ENCODE measurements around the gene KRTAP4-7.
"Not testable (repeated sequence)": the region's sequence is repeated elsewhere in the genome, so short reads cannot be mapped to it uniquely, and the experiment has no call there.

Gene KRTAP4-7

DNA sequence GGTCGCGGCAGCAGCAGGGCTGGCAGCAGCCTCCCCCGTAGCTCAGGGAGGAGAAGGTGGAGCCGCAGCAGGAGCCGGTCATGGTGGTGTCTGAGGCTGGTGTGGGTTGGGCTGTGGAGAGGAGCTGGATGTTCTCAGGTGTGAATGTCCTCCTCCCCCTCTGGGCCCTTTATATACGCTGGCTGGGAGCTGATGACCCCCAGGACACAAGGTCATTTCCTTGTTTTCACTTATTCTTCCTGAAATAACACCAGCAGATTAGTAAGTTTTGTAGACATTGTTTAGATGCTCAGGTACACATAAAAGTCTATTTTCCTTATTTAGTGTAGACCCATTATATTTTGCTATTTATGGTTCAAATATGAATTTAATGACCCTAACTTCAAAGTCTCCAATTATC lies 28.8 kb upstream of the KRTAP4-7 start, which contains the start of gene KRTAP2-2:
KRTAP2-2 (minus strand) TSS at position 101 of the 400 bp plus-strand sequence; CDS start at position 82, 19 bp downstream.
- not testable (repeated sequence) for H3K9ac ChIP-seq (ENCODE audit: low read length); H3K27ac ChIP-seq (ENCODE audit: low read depth, low read length); H3K4me1 ChIP-seq (ENCODE audit: insufficient read depth, low read length); H3K9me3 ChIP-seq (ENCODE audit: low read length); H3K27me3 ChIP-seq (ENCODE audit: control insufficient read depth in 1 of 2, insufficient read depth in 2 of 2, low read length in 2 of 2); H3K4me3 ChIP-seq (ENCODE audit: low read depth in 1 of 2, low read length in 2 of 2); H3K36me3 ChIP-seq (ENCODE audit: insufficient read depth, low read length)

- Histone ChIP-seq H3K27me3 (ENCODE audit: control insufficient read depth in 1 of 2, insufficient read depth in 2 of 2, low read length in 2 of 2) (no peaks in the 10 kb centered on the region), H3K4me1 (ENCODE audit: insufficient read depth, low read length) (no peaks in the 10 kb centered on the region), H3K9me3 (ENCODE audit: low read length) (no peaks in the 10 kb centered on the region), H3K36me3 (ENCODE audit: insufficient read depth, low read length) (no peaks in the 10 kb centered on the region), H3K4me3 (ENCODE audit: low read depth in 1 of 2, low read length in 2 of 2) (no peak overlapping the region), H3K27ac (ENCODE audit: low read depth, low read length) (no peak overlapping the region), H3K9ac (ENCODE audit: low read length) (no peak overlapping the region)
These were observed 26.4 kb upstream of the KRTAP4-7 start for GRCh38 chr17:41057547-41057946.

GRCh38 chr17:41058741-41059140 lies 25.2 kb upstream of the KRTAP4-7 start:
- H3K27ac ChIP-seq (ENCODE audit: low read depth, low read length) = no peak overlapping the region
- H3K4me1 ChIP-seq (ENCODE audit: insufficient read depth, low read length) = no peaks in the 10 kb centered on the region
- no peaks in the 10 kb centered on the region for H3K27me3 ChIP-seq (ENCODE audit: control insufficient read depth in 1 of 2, insufficient read depth in 2 of 2, low read length in 2 of 2)
- no peaks in the 10 kb centered on the region for H3K36me3 ChIP-seq (ENCODE audit: insufficient read depth, low read length)
- H3K4me3 ChIP-seq (ENCODE audit: low read depth in 1 of 2, low read length in 2 of 2) = no peak overlapping the region
- no peak overlapping the region for H3K9ac ChIP-seq (ENCODE audit: low read length)
- no peaks in the 10 kb centered on the region for H3K9me3 ChIP-seq (ENCODE audit: low read length)

DNA sequence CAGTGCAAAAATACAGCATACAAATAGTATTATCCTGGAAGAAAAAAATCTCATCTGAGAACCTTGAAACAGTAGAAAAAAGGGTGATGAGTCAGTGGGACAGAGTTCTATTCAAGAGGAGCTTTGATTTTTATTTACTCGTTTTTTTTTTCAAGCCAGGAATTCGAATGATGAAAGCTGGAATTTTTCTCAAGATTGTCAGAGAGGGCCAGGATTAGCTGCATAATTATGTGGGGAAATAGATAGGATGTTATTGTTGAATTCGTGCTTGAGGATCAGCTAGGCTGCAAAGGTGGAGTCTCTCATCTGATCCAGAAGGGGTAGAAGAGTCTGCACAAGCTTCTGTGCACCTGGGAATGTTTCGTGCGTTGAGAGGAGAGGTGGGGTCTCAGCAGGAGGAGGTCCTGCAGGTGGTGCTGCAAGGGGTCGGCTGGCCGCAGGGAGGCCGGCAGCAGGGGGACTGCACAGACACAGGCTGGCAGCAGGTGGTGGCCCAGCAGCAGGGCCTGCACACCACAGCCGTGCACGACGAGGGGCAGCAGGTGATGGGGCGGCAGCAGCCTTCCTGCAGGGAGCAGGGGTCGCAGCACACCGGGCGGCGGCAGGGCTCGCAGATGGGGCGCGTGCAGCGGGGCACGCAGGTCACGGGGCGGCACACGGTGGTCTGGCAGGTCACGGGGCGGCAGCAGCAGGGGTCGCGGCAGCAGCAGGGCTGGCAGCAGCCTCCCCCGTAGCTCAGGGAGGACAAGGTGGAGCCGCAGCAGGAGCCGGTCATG lies 24.5 kb upstream of the KRTAP4-7 start:
- H3K9ac ChIP-seq (ENCODE audit: low read length); H3K27ac ChIP-seq (ENCODE audit: low read depth, low read length): not testable (repeated sequence)

DNA sequence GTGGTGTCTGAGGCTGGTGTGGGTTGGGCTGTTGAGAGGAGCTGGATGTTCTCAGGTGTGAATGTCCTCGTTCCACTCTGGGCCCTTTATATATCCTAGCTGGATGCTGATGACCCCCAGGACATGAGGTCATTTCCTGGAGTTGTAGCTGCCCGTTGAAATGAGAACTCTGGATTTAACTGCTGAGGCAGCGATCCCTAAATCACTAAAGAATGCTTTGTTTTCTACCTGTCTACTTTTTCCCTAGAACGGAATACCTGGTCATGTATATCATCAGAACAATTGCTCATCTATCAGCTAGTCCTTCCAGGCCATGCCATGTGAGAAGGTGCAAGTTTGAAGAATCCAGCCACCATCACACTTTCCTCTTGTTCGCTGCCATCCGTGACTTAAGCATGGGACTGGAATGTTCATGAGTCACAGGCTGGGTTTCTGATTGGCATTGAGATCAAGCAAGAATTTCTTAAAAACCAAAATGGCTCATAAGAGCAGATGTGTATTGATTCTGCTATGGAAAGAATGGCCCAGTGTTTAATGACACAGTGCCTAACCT lies 23.8 kb upstream of the KRTAP4-7 start, which contains the start of gene KRTAP2-3:
KRTAP2-3 (minus strand) TSS at position 63 of the 553 bp plus-strand sequence. CDS start 64 bp downstream, outside the sequence.
- Histone ChIP-seq H3K27ac (ENCODE audit: low read depth, low read length) (no peak within 1 kb of the TSS), H3K4me3 (ENCODE audit: low read depth in 1 of 2, low read length in 2 of 2) (no peak within 1 kb of the TSS), H3K36me3 (ENCODE audit: insufficient read depth, low read length) (no peaks in the 10 kb centered on the region), H3K4me1 (ENCODE audit: insufficient read depth, low read length) (no peaks in the 10 kb centered on the region), H3K9me3 (ENCODE audit: low read length) (no peaks in the 10 kb centered on the region), H3K27me3 (ENCODE audit: control insufficient read depth in 1 of 2, insufficient read depth in 2 of 2, low read length in 2 of 2) (no peaks in the 10 kb centered on the region), H3K9ac (ENCODE audit: low read length) (no peak within 1 kb of the TSS)

More for the DNA sequence above, 24.5 kb upstream of the KRTAP4-7 start:
- not testable (repeated sequence) for H3K4me1 ChIP-seq (ENCODE audit: insufficient read depth, low read length); H3K9me3 ChIP-seq (ENCODE audit: low read length); H3K36me3 ChIP-seq (ENCODE audit: insufficient read depth, low read length); H3K27me3 ChIP-seq (ENCODE audit: control insufficient read depth in 1 of 2, insufficient read depth in 2 of 2, low read length in 2 of 2); H3K4me3 ChIP-seq (ENCODE audit: low read depth in 1 of 2, low read length in 2 of 2)

DNA sequence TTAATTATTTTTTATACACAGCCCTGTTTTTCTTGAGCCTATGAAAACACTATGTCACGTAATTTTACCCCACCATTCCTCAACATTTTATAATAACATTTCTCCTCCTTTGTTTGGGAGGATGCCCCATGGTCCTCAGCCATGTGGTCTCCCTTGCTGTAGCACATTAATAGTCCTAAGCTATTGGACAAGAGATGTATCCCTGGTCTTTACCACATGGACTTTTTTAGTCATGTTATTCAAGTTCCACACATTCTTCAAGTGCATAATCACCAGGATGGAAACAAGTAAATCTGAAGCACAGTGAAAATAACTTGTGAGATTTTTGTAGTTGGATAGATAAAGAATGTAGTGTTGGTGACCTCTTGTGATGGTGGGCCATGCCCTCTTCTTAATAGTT lies 22.0 kb upstream of the KRTAP4-7 start:
- Histone ChIP-seq H3K27ac (ENCODE audit: low read depth, low read length) (no peak overlapping the region), H3K36me3 (ENCODE audit: insufficient read depth, low read length) (no peaks in the 10 kb centered on the region), H3K4me1 (ENCODE audit: insufficient read depth, low read length) (no peaks in the 10 kb centered on the region), H3K9me3 (ENCODE audit: low read length) (no peaks in the 10 kb centered on the region), H3K4me3 (ENCODE audit: low read depth in 1 of 2, low read length in 2 of 2) (no peak overlapping the region), H3K27me3 (ENCODE audit: control insufficient read depth in 1 of 2, insufficient read depth in 2 of 2, low read length in 2 of 2) (no peaks in the 10 kb centered on the region), H3K9ac (ENCODE audit: low read length) (no peak overlapping the region)

- H3K27me3 ChIP-seq (ENCODE audit: control insufficient read depth in 1 of 2, insufficient read depth in 2 of 2, low read length in 2 of 2) = no peaks in the 10 kb centered on the region
- no peak overlapping the region for H3K4me3 ChIP-seq (ENCODE audit: low read depth in 1 of 2, low read length in 2 of 2)
- H3K4me1 ChIP-seq (ENCODE audit: insufficient read depth, low read length) = no peaks in the 10 kb centered on the region
- H3K36me3 ChIP-seq (ENCODE audit: insufficient read depth, low read length) = no peaks in the 10 kb centered on the region
- H3K27ac ChIP-seq (ENCODE audit: low read depth, low read length) = no peak overlapping the region
- H3K9ac ChIP-seq (ENCODE audit: low read length) = no peak overlapping the region
- no peaks in the 10 kb centered on the region for H3K9me3 ChIP-seq (ENCODE audit: low read length)
These were observed 20.5 kb upstream of the KRTAP4-7 start for GRCh38 chr17:41063449-41063848.

GRCh38 chr17:41064301-41064700 lies 19.6 kb upstream of the KRTAP4-7 start:
- Histone ChIP-seq H3K4me3 (ENCODE audit: low read depth in 1 of 2, low read length in 2 of 2) (no peak overlapping the region), H3K27ac (ENCODE audit: low read depth, low read length) (no peak overlapping the region), H3K27me3 (ENCODE audit: control insufficient read depth in 1 of 2, insufficient read depth in 2 of 2, low read length in 2 of 2) (no peaks in the 10 kb centered on the region), H3K9ac (ENCODE audit: low read length) (no peak overlapping the region), H3K9me3 (ENCODE audit: low read length) (no peaks in the 10 kb centered on the region), H3K4me1 (ENCODE audit: insufficient read depth, low read length) (no peaks in the 10 kb centered on the region), H3K36me3 (ENCODE audit: insufficient read depth, low read length) (no peaks in the 10 kb centered on the region)

DNA sequence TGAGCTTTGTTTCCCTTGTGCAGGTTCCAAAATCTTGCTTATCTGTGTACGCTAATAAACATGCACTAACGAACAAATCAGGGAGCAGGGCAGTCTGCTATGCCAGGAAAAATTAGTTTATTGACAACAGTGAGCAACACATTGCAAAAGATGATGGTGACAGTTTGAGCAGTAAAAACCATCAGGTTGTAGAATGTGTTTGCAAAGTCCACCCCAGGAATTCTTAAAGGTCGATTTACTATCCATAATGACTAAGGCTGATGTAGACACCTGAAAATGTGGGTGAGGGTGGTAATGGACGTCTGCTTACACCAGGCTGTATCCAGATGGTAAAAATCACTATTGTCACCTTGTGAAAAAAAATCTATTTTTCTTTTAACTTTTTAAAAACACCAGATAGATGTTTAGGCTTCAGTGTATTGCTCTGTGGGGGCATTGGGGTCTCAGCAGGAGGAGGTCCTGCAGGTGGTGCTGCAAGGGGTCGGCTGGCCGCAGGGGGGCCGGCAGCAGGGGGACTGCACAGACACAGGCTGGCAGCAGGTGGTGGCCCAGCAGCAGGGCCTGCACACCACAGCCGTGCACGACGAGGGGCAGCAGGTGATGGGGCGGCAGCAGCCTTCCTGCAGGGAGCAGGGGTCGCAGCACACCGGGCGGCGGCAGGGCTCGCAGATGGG lies 18.8 kb upstream of the KRTAP4-7 start:
- not testable (repeated sequence) for H3K36me3 ChIP-seq (ENCODE audit: insufficient read depth, low read length); H3K9ac ChIP-seq (ENCODE audit: low read length); H3K9me3 ChIP-seq (ENCODE audit: low read length); H3K4me3 ChIP-seq (ENCODE audit: low read depth in 1 of 2, low read length in 2 of 2); H3K27me3 ChIP-seq (ENCODE audit: control insufficient read depth in 1 of 2, insufficient read depth in 2 of 2, low read length in 2 of 2); H3K27ac ChIP-seq (ENCODE audit: low read depth, low read length); H3K4me1 ChIP-seq (ENCODE audit: insufficient read depth, low read length)

GRCh38 chr17:41065829-41066624 lies 17.9 kb upstream of the KRTAP4-7 start, which contains the start of gene KRTAP2-4:
Gene KRTAP2-4 (minus strand): TSS chr17:41065879. CDS start chr17:41065845, 34 bp downstream.
- no peak within 1 kb of the TSS for H3K9ac ChIP-seq (ENCODE audit: low read length)
- H3K4me1 ChIP-seq (ENCODE audit: insufficient read depth, low read length) = no peaks in the 10 kb centered on the region
- H3K4me3 ChIP-seq (ENCODE audit: low read depth in 1 of 2, low read length in 2 of 2) = no peak within 1 kb of the TSS
- no peaks in the 10 kb centered on the region for H3K27me3 ChIP-seq (ENCODE audit: control insufficient read depth in 1 of 2, insufficient read depth in 2 of 2, low read length in 2 of 2)
- no peaks in the 10 kb centered on the region for H3K36me3 ChIP-seq (ENCODE audit: insufficient read depth, low read length)
- no peaks in the 10 kb centered on the region for H3K9me3 ChIP-seq (ENCODE audit: low read length)
- no peak within 1 kb of the TSS for H3K27ac ChIP-seq (ENCODE audit: low read depth, low read length)

DNA sequence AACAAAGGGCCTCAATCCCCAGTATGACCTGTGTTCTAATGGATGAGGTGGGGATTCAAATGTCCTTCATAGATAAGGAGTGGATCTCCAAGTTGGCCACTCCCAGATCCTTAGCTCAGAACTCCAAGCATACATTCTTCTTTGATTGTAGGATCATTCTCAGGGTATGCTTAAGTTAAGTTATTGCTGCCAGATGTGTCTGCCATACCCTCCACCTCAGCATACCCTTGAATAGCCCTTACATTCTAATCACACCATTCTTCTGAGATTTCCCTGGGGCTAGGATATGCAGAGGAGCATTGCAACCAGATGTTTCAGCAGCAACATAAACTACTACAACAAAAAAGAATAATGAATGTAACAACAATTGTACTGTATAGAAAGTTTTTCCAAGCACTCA lies 16.7 kb upstream of the KRTAP4-7 start:
- H3K36me3 ChIP-seq (ENCODE audit: insufficient read depth, low read length) = no peaks in the 10 kb centered on the region
- H3K9me3 ChIP-seq (ENCODE audit: low read length) = no peaks in the 10 kb centered on the region

More for the DNA sequence above, 16.7 kb upstream of the KRTAP4-7 start:
- no peaks in the 10 kb centered on the region for H3K27me3 ChIP-seq (ENCODE audit: control insufficient read depth in 1 of 2, insufficient read depth in 2 of 2, low read length in 2 of 2)
- no peaks in the 10 kb centered on the region for H3K4me1 ChIP-seq (ENCODE audit: insufficient read depth, low read length)
- H3K4me3 ChIP-seq (ENCODE audit: low read depth in 1 of 2, low read length in 2 of 2) = no peak overlapping the region
- no peak overlapping the region for H3K27ac ChIP-seq (ENCODE audit: low read depth, low read length)
- no peak overlapping the region for H3K9ac ChIP-seq (ENCODE audit: low read length)
